Occipital lobe (tissue), 1 donor: Measurements from ENCODE around the gene MSS51. TPM values are rescaled to one million over a fixed set of nuclear protein-coding genes. Genes with fewer than 3 reads are reported as not detected.

Source experiments
- total RNA-seq: library from RNA; depleted of rRNA; stranded (reverse); fragments of >200 nt; gene quantifications from one replicate; pipeline ENCODE4 v1.2.3, GENCODE V29; 2014

Gene MSS51
- total RNA-seq, 1 donor from 2014 or later = 3.7 TPM

Other genes with a start within 250 kb of the MSS51 start
- gene DNAJC9, start 186.3 kb downstream of the MSS51 start, total RNA-seq = 59.7 TPM
- 102 TPM for gene MRPS16, start 180.9 kb downstream of the MSS51 start, total RNA-seq
- 0.62 TPM for gene CFAP70, start 74.7 kb downstream of the MSS51 start, total RNA-seq
- gene ANXA7, start 19.5 kb downstream of the MSS51 start, total RNA-seq = 34.3 TPM
- 122 TPM for gene PPP3CB, start 62.5 kb upstream of the MSS51 start, total RNA-seq
- 31.7 TPM for gene USP54, start 157.8 kb upstream of the MSS51 start, total RNA-seq
- gene MYOZ1, start 207.9 kb upstream of the MSS51 start, total RNA-seq = 0.78 TPM
- gene SYNPO2L, start 222.5 kb upstream of the MSS51 start, total RNA-seq = not detected